ENCODE data around the gene C12orf42. TPM values are rescaled to one million over a fixed set of nuclear protein-coding genes. Genes with fewer than 3 reads are reported as not detected.

C12orf42 gene
- not detected in 2 replicates for total RNA-seq

GRCh38 chr12:103495469-103496456 lies at the start of gene C12orf42:
C12orf42 (minus strand) TSS chr12:103495968; CDS start chr12:103478426, 17,542 bp downstream.

Other genes starting within 250 kb of the C12orf42 start
- gene STAB2, start 91.3 kb upstream of the C12orf42 start, total RNA-seq = not detected in 2 replicates